HCT116 (cell line): ENCODE results near the gene PSMA7. TPM values are rescaled to one million over a fixed set of nuclear protein-coding genes. Genes with fewer than 3 reads are reported as not detected.

Source experiments
- ATAC-seq: fragments of 200-7000 bp; cut with Tn5 transposase; 2 replicates; pipeline ENCODE4 v1.9.1; 2020; ENCODE audit warnings: mild to moderate bottlenecking, moderate library complexity
- BruUV-seq: library from RNA; stranded (reverse); fragments of 400-500 nt; replicated peaks from 2 replicates; lab custom pipeline; 2021; lab: Mats Ljungman, UMichigan
- CTCF ChIA-PET: fragments of 300-600 bp; sonication (Branson Sonifier 250); formaldehyde crosslinking; loops from one replicate; lab custom pipeline; 2021; ENCODE audit warnings: antibody characterized with exemption; lab: Charles Lee
- POLR2A ChIA-PET: fragments of 300-600, 350-600 bp; sonication (Branson Sonifier 250); formaldehyde crosslinking; loops from one replicate; lab custom pipeline; 2021; ENCODE audit warnings: antibody characterized with exemption; lab: Charles Lee
- RAD21 ChIA-PET, 2 experiments: fragments of 300-600 bp; sonication (Branson Sonifier 250); formaldehyde crosslinking; loops; one replicate each; lab custom pipeline; 2023; ENCODE audit warnings: low total read pairs in 2 of 2; ENCODE audit not compliant: uncharacterized antibody in 2 of 2, unreplicated experiment in 2 of 2, low non-redundant PET in 1 of 2; lab: Charles Lee
- DNase-seq: peaks from one replicate; pipeline ENCODE4 v3.0.0-alpha.2; 2010; ENCODE audit warnings: low read depth, low spot score
- H2AFZ ChIP-seq: fragments of 200-600 bp; shearing (Covaris generic), sonication (generic); 2 replicates; pipeline ENCODE4 v1.6.1; 2017; ENCODE audit warnings: low read depth, mixed run types, mixed read lengths, antibody characterized with exemption, low read length; ENCODE audit not compliant: poor library complexity, severe bottlenecking
- H3K27ac ChIP-seq: 2 replicates; pipeline ENCODE4 v1.5.1; 2012; ENCODE audit warnings: low read depth, low read length
- H3K27me3 ChIP-seq: fragments of 200-600 bp; sonication (generic); 2 replicates; pipeline ENCODE4 v1.6.1; 2016; ENCODE audit warnings: mixed run types, low read length, mixed read lengths; ENCODE audit not compliant: insufficient read depth
- H3K36me3 ChIP-seq, 2 experiments: fragments of 200-500 bp in 1 of 2; fragments of 200-600 bp in 1 of 2; sonication (Bioruptor generic) in 1 of 2; sonication (generic) in 1 of 2; 2 replicates each; pipeline versions ENCODE4 v1.5.1 to v1.6.1; 2014 to 2016; ENCODE audit warnings: low read length in 2 of 2, inconsistent platforms in 1 of 2, mixed read lengths in 1 of 2, mixed run types in 1 of 2; ENCODE audit not compliant: insufficient read depth in 2 of 2, control insufficient read depth in 1 of 2
- H3K4me1 ChIP-seq, 2 experiments: fragments of 200-600 bp in 1 of 2; sonication (generic) in 1 of 2; 2 replicates each; pipeline versions ENCODE4 v1.5.1 to v1.6.1; 2012 to 2017; ENCODE audit warnings: low read length in 2 of 2, inconsistent platforms in 1 of 2, mild to moderate bottlenecking in 1 of 2, mixed read lengths in 1 of 2, mixed run types in 1 of 2, moderate library complexity in 1 of 2; ENCODE audit not compliant: insufficient read depth in 2 of 2, control insufficient read depth in 1 of 2
- H3K4me2 ChIP-seq: fragments of 200-600 bp; sonication (generic); 2 replicates; pipeline ENCODE4 v1.6.1; 2017; ENCODE audit warnings: mixed run types, low read length, mixed read lengths
- H3K4me3 ChIP-seq, 2 experiments: fragments of 200-600 bp in 1 of 2; sonication (generic) in 1 of 2; replicated peaks in 1 of 2; 2 replicates each; pipeline ENCODE4 v1.5.1; 2011 to 2016; ENCODE audit warnings: low read length in 2 of 2, control low read depth in 1 of 2, low read depth in 1 of 2, mild to moderate bottlenecking in 1 of 2, mixed read lengths in 1 of 2, mixed run types in 1 of 2
- H3K79me2 ChIP-seq: fragments of 200-600 bp; sonication (generic); 2 replicates; pipeline ENCODE4 v1.6.1; 2017; ENCODE audit warnings: mild to moderate bottlenecking, mixed run types, low read length, moderate library complexity, mixed read lengths; ENCODE audit not compliant: insufficient read depth
- H3K9ac ChIP-seq: fragments of 200-600 bp; sonication (generic); 2 replicates; pipeline ENCODE4 v1.6.1; 2016; ENCODE audit warnings: low read length, mixed read lengths
- H3K9me2 ChIP-seq: fragments of 200-600 bp; sonication (generic), shearing (Covaris generic); 2 replicates; pipeline ENCODE4 v1.6.1; 2017; ENCODE audit warnings: mixed run types, mild to moderate bottlenecking, moderate library complexity; ENCODE audit not compliant: insufficient read depth
- H3K9me3 ChIP-seq, 2 experiments: fragments of 200-500 bp in 1 of 2; fragments of 200-600 bp in 1 of 2; sonication (Bioruptor generic) in 1 of 2; sonication (generic) in 1 of 2; 2 replicates each; pipeline ENCODE4 v1.6.1; 2014 to 2017; ENCODE audit warnings: low read length in 2 of 2, mixed read lengths in 2 of 2, inconsistent platforms in 1 of 2, low read depth in 1 of 2, mild to moderate bottlenecking in 1 of 2, mixed run types in 1 of 2, moderate library complexity in 1 of 2; ENCODE audit not compliant: control insufficient read depth in 1 of 2, insufficient read depth in 1 of 2
- H4K20me1 ChIP-seq: fragments of 200-600 bp; sonication (generic), shearing (Covaris generic); 2 replicates; pipeline ENCODE4 v1.6.1; 2017; ENCODE audit warnings: mixed run types, mild to moderate bottlenecking, moderate library complexity; ENCODE audit not compliant: insufficient read depth
- ATF3 ChIP-seq: IDR thresholded peaks from 2 replicates; pipeline ENCODE4 v1.6.1; 2012
- CBX3 ChIP-seq: IDR thresholded peaks from 2 replicates; pipeline ENCODE4 v1.6.1; 2012; ENCODE audit warnings: low read depth
- CEBPB ChIP-seq: IDR thresholded peaks from 2 replicates; pipeline ENCODE4 v1.6.1; 2012; ENCODE audit warnings: low read depth
- EGR1 ChIP-seq: IDR thresholded peaks from 2 replicates; pipeline ENCODE4 v1.6.1; 2012; ENCODE audit warnings: low read depth
- ELF1 ChIP-seq: IDR thresholded peaks from 2 replicates; pipeline ENCODE4 v1.6.1; 2012; ENCODE audit warnings: low read depth, borderline replicate concordance
- EZH2 ChIP-seq: fragments of 200-600 bp; sonication (generic); IDR thresholded peaks from 2 replicates; pipeline ENCODE4 v1.6.1; 2017; ENCODE audit warnings: antibody characterized with exemption, mixed run types
- EZH2phosphoT487 ChIP-seq: fragments of 200-600 bp; IDR thresholded peaks from 2 replicates; pipeline ENCODE4 v1.6.1; 2018; ENCODE audit warnings: antibody characterized with exemption, borderline replicate concordance
- MAX ChIP-seq: IDR thresholded peaks from 2 replicates; pipeline ENCODE4 v1.6.1; 2012
- RAD21 ChIP-seq: IDR thresholded peaks from 2 replicates; pipeline ENCODE4 v1.6.1; 2012; ENCODE audit warnings: low read depth, mild to moderate bottlenecking
- SRF ChIP-seq: IDR thresholded peaks from 2 replicates; pipeline ENCODE4 v1.6.1; 2012; ENCODE audit warnings: low read depth
- TCF7L2 ChIP-seq: IDR thresholded peaks from 2 replicates; pipeline ENCODE4 v1.7.0; 2011; ENCODE audit warnings: borderline replicate concordance, inconsistent platforms; ENCODE audit not compliant: insufficient read depth, insufficient read length; ENCODE audit errors: extremely low read depth
- YY1 ChIP-seq: IDR thresholded peaks from 2 replicates; pipeline ENCODE4 v1.6.1; 2011; ENCODE audit warnings: low read length, low read depth, moderate library complexity, mild to moderate bottlenecking; ENCODE audit not compliant: insufficient replicate concordance; ENCODE audit errors: extremely low read depth
- ZBTB33 ChIP-seq: IDR thresholded peaks from 2 replicates; pipeline ENCODE4 v1.6.1; 2011; ENCODE audit warnings: mild to moderate bottlenecking, low read length, moderate library complexity; ENCODE audit not compliant: insufficient replicate concordance; ENCODE audit errors: extremely low read depth
- ZFX ChIP-seq: fragments of 450-650 bp; IDR thresholded peaks from 2 replicates; pipeline ENCODE4 v1.6.1; 2017
- ZNF274 ChIP-seq: fragments of 200-500 bp; sonication (Bioruptor generic); IDR thresholded peaks from 2 replicates; pipeline ENCODE4 v1.6.1; 2014; ENCODE audit warnings: mild to moderate bottlenecking, low read depth, low read length, inconsistent platforms
- intact Hi-C: fragments of 100-400 bp; cut with micrococcal nuclease; formaldehyde crosslinking; loops from 2 replicates; pipeline ENCODE4 v1.10.0; 2022
- total RNA-seq: library from RNA; stranded (reverse); gene quantifications from one replicate; pipeline ENCODE4 v1.2.1, GENCODE V29; 2021; ENCODE audit not compliant: unreplicated experiment

Gene PSMA7
- total RNA-seq, 1 experiment from 2014 or later, result 364 TPM

- ATAC-seq, result no peak
- CTCF ChIA-PET, result no interaction called here
- BruUV-seq, result no TSS peak
- Histone ChIP-seq H2AFZ (no peak overlapping the region), H3K27ac (no peak overlapping the region; the same call in 1 of the 2 replicates), H3K9ac (no peak overlapping the region), H3K4me1 (peaks cover 6 to 12% of the 10 kb centered on the region in 2 experiments), H3K4me3 (no peak overlapping the region), H3K9me3 (no peaks in the 10 kb centered on the region), H3K9me2 (no peaks in the 10 kb centered on the region), H3K36me3 (peaks cover 0 to 19% of the 10 kb centered on the region in 2 experiments; a peak in 2 of 4 replicates), H3K79me2 (peaks cover 89% of the 10 kb centered on the region), H4K20me1 (peaks cover 18% of the 10 kb centered on the region; the same call in 1 of the 2 replicates), H3K27me3 (no peaks in the 10 kb centered on the region), H3K4me2 (no peak overlapping the region)
- DNase-seq, result no peak
- RAD21 ChIA-PET, result no interaction called here
- POLR2A ChIA-PET, result no interaction called here
- intact Hi-C loops, result no loop called here
- TF ChIP-seq ZFX, result no peak
Observed at GRCh38 chr20:62147125-62147524, 3.9 kb upstream of the PSMA7 start.

GRCh38 chr20:62146019-62146755 lies 3.0 kb upstream of the PSMA7 start:
- ChIA-PET RAD21 (no interaction called here), POLR2A (no interaction called here), CTCF (no interaction called here)
- no peaks in the 10 kb centered on the region for H3K9me2 ChIP-seq
- intact Hi-C loops, result no loop called here
- H3K4me2 ChIP-seq, result no peak overlapping the region
- H3K36me3 ChIP-seq, result peaks cover 0 to 19% of the 10 kb centered on the region in 2 experiments; a peak in 2 of 4 replicates
- ATAC-seq (no peak), DNase-seq (no peak)
- H3K9ac ChIP-seq, result no peak overlapping the region
- H3K4me1 ChIP-seq, result peaks cover 13 to 21% of the 10 kb centered on the region in 2 experiments
- no peak overlapping the region for H2AFZ ChIP-seq
- no peak overlapping the region for H3K27ac ChIP-seq
- H3K9me3 ChIP-seq, result no peaks in the 10 kb centered on the region
- no TSS peak for BruUV-seq
- H3K4me3 ChIP-seq, result no peak overlapping the region
- H4K20me1 ChIP-seq, result peaks cover 27% of the 10 kb centered on the region; the same call in 1 of the 2 replicates
- H3K79me2 ChIP-seq, result peaks cover 89% of the 10 kb centered on the region
- H3K27me3 ChIP-seq, result no peaks in the 10 kb centered on the region
- TF ChIP-seq EZH2phosphoT487 (no peak), MAX (no peak), CEBPB (no peak), EZH2 (no peak), ZBTB33 (no peak), EGR1 (no peak), SRF (no peak), CBX3 (no peak), ELF1 (no peak), YY1 (no peak), RAD21 (no peak), ATF3 (no peak), ZFX (no peak), ZNF274 (no peak), TCF7L2 (no peak)
